Neutrophil (primary cell): ENCODE data around the gene FATE1.
"Not testable (repeated sequence)": the region's sequence is repeated elsewhere in the genome, so short reads cannot be mapped to it uniquely, and the experiment has no call there.

Experiments
- H3K27ac ChIP-seq: fragments of 200-600 bp; sonication (generic); 2 replicates; pipeline ENCODE4 v1.5.1; 2016; ENCODE audit warnings: mild to moderate bottlenecking, moderate library complexity
- H3K27me3 ChIP-seq: fragments of 200-600 bp; sonication (generic); 2 replicates; pipeline ENCODE4 v1.6.0; 2016; ENCODE audit warnings: mild to moderate bottlenecking
- H3K36me3 ChIP-seq: fragments of 200-600 bp; sonication (generic); 2 replicates; pipeline ENCODE4 v1.5.1; 2017
- H3K4me1 ChIP-seq, 2 experiments: fragments of 200-600 bp in 1 of 2; sonication (generic) in 1 of 2; 1 replicate in 1 of 2; 2 replicates in 1 of 2; pipeline versions ENCODE4 v1.5.1 to v1.6.1; 2013 to 2016; ENCODE audit warnings: low read depth in 1 of 2, low read length in 1 of 2, mild to moderate bottlenecking in 1 of 2, moderate library complexity in 1 of 2; ENCODE audit not compliant: control insufficient read depth in 1 of 2, insufficient read depth in 1 of 2
- H3K4me3 ChIP-seq, 2 experiments: fragments of 200-600 bp in 1 of 2; sonication (generic) in 1 of 2; 1 replicate in 1 of 2; 2 replicates in 1 of 2; pipeline ENCODE4 v1.5.1; 2013 to 2016; ENCODE audit warnings: low read depth in 1 of 2, low read length in 1 of 2, mild to moderate bottlenecking in 1 of 2, moderate library complexity in 1 of 2
- H3K9me3 ChIP-seq: fragments of 200-600 bp; sonication (generic); 2 replicates; pipeline ENCODE4 v1.5.1; 2016
- CTCF ChIP-seq: fragments of 200-600 bp; sonication (generic); IDR thresholded peaks from 2 replicates; pipeline ENCODE4 v1.5.1; 2016; ENCODE audit warnings: antibody characterized with exemption

The FATE1 gene

DNA sequence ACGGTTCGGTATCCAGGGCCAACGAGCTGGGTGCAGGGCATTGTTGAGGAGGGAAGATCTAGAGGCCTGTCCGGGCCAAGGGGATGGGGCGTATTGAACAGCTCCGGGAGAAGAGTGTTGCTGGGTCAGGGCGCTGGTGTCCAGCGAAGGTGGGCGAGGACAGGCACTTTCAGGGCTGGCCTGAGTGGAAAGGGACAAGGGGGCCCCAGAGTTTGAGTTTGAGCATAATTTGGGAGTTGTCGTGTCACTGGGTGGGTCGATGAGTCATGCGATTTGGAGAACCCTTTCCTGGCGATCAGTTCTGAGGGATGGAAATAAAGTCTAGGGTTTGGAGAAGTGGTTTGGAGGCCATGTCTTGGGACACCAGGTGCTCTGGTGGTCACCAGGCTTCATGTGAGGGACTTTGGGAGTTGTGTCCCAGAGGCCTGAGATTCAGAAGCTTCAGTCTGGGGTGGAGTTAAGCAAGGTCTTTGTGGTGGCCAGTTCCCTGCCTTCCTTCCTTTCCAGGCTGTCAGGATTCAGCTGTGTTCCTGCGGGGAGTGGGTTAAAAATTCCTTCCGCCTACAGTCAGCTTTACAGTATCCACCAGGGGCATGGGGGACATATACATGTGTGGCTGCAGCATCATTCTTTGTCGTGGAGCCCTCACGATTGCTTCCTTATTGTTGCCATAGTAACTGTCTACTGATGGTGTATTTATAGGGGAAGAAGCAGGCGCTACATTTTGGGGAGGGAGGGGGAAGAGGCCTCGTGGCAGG is 20.1 kb upstream of the FATE1 start:
- no peak for TF ChIP-seq CTCF
- Histone ChIP-seq H3K4me3 (no peak overlapping the region), H3K36me3 (no peaks in the 10 kb centered on the region), H3K27ac (no peak overlapping the region), H3K9me3 (no peaks in the 10 kb centered on the region), H3K27me3 (peaks cover 32% of the 10 kb centered on the region), H3K4me1 (no peaks in the 10 kb centered on the region)

DNA sequence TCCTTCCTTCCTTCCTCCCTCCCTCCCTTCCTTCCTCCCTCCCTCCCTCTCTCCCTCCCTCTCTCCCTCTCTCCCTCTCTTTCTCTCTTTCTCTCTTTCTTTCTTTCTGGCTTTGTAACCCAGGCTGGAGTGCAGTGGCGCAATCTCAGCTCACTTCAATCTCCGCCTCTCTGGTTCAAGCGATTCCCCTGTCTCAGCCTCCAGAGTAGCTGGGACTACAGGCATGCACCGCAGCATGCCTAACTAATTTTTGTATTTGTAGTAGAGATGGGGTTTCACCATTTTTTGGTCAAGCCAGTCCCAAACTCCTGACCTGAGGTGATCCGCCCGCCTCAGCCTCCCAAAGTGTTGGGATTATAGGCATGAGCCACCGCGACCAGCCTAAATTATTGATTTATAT is 18.8 kb upstream of the FATE1 start:
- H3K27ac ChIP-seq, H3K4me1 ChIP-seq, H3K9me3 ChIP-seq, H3K36me3 ChIP-seq, H3K4me3 ChIP-seq: not testable (repeated sequence)
- H3K27me3 ChIP-seq: peaks cover 32% of the 10 kb centered on the region

GRCh38 chrX:151697522-151697921 is 18.3 kb upstream of the FATE1 start:
- H3K4me1 ChIP-seq: no peaks in the 10 kb centered on the region
- no peak overlapping the region for H3K27ac ChIP-seq
- H3K9me3 ChIP-seq: no peaks in the 10 kb centered on the region
- TF ChIP-seq CTCF: no peak
- H3K4me3 ChIP-seq: no peak overlapping the region
- no peaks in the 10 kb centered on the region for H3K36me3 ChIP-seq
- H3K27me3 ChIP-seq: peaks cover 32% of the 10 kb centered on the region

GRCh38 chrX:151698485-151698884 is 17.4 kb upstream of the FATE1 start:
- H3K4me3 ChIP-seq: no peak overlapping the region
- no peaks in the 10 kb centered on the region for H3K4me1 ChIP-seq
- no peak for TF ChIP-seq CTCF
- H3K9me3 ChIP-seq: no peaks in the 10 kb centered on the region
- no peaks in the 10 kb centered on the region for H3K36me3 ChIP-seq
- no peak overlapping the region for H3K27ac ChIP-seq
- peaks cover 29% of the 10 kb centered on the region for H3K27me3 ChIP-seq

DNA sequence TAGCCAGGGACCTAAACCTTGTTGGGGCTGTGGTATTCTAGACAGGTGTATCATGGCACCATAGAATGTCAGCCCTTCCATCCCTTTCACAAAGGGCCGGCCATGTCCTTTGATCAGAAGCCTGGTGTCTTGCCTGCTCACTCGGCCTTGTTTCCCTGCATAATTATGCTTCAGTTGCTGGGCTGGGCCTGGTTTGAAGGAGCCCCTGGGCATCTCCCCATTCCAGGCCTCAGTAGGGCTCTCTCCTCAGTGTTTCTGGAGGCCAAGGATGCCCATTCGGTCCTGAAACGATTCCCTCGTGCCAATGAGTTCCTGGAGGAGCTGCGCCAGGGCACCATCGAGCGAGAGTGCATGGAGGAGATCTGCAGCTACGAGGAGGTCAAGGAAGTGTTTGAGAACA is 16.1 kb upstream of the FATE1 start:
- TF ChIP-seq CTCF: no peak
- no peaks in the 10 kb centered on the region for H3K36me3 ChIP-seq
- H3K4me3 ChIP-seq: no peak overlapping the region

DNA sequence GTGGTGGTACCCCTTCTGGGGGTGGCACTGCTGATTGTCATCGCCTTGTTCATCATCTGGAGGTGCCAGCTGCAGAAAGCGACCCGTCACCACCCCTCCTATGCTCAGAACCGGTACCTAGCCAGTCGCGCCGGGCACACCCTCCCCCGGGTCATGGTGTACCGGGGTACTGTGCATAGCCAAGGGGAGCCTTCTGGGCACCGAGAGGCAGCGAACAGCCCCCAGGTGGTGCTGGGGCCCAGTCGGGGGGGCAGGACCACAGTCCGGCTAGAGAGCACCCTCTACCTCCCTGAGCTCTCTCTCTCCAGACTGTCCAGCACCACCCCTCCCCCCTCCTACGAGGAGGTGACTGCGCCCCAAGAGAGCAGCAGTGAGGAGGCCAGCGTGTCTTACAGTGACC is 15.3 kb upstream of the FATE1 start:
- TF ChIP-seq CTCF: no peak
- Histone ChIP-seq H3K27me3 (peaks cover 8% of the 10 kb centered on the region), H3K36me3 (no peaks in the 10 kb centered on the region), H3K4me1 (no peaks in the 10 kb centered on the region), H3K27ac (no peak overlapping the region), H3K9me3 (no peaks in the 10 kb centered on the region), H3K4me3 (no peak overlapping the region)

More for the DNA sequence above, 16.1 kb upstream of the FATE1 start:
- Histone ChIP-seq H3K9me3 (no peaks in the 10 kb centered on the region), H3K27ac (no peak overlapping the region), H3K27me3 (peaks cover 17% of the 10 kb centered on the region), H3K4me1 (no peaks in the 10 kb centered on the region)
